Hepatocyte (in vitro differentiated cells): Measurements from ENCODE around the gene KIAA1958. TPM values are rescaled to one million over a fixed set of nuclear protein-coding genes. Genes with fewer than 3 reads are reported as not detected.

Experiments used
- DNase-seq: peaks from one replicate; pipeline ENCODE4 v3.0.0-alpha.2; 2016; ENCODE audit warnings: low spot score
- H2AFZ ChIP-seq: fragments of 200-600 bp; sonication (generic); 2 replicates; pipeline ENCODE4 v1.6.0; 2016; ENCODE audit warnings: antibody characterized with exemption, mild to moderate bottlenecking
- H3K27ac ChIP-seq: fragments of 200-600 bp; sonication (generic); 2 replicates; pipeline ENCODE4 v1.5.1; 2016; ENCODE audit warnings: mild to moderate bottlenecking
- H3K27me3 ChIP-seq: fragments of 200-600 bp; sonication (generic); 2 replicates; pipeline ENCODE4 v1.6.1; 2016
- H3K36me3 ChIP-seq: fragments of 200-600 bp; sonication (generic); replicated peaks from 2 replicates; pipeline ENCODE4 v1.5.1; 2016; ENCODE audit warnings: low read depth; ENCODE audit not compliant: insufficient read depth
- H3K4me1 ChIP-seq: fragments of 200-600 bp; sonication (generic); 2 replicates; pipeline ENCODE4 v1.5.1; 2016; ENCODE audit warnings: mild to moderate bottlenecking, moderate library complexity; ENCODE audit not compliant: insufficient read depth
- H3K4me2 ChIP-seq: fragments of 200-600 bp; sonication (generic); 2 replicates; pipeline ENCODE4 v1.6.0; 2016
- H3K4me3 ChIP-seq: fragments of 200-600 bp; sonication (generic); 2 replicates; pipeline ENCODE4 v1.5.1; 2016; ENCODE audit warnings: mild to moderate bottlenecking
- H3K79me2 ChIP-seq: fragments of 200-600 bp; sonication (generic); 2 replicates; pipeline ENCODE4 v1.6.0; 2017; ENCODE audit warnings: mild to moderate bottlenecking
- H3K9me2 ChIP-seq: fragments of 200-600 bp; sonication (generic); replicated peaks from 2 replicates; pipeline ENCODE4 v1.6.0; 2017; ENCODE audit warnings: mild to moderate bottlenecking; ENCODE audit not compliant: insufficient read depth
- H3K9me3 ChIP-seq: fragments of 200-600 bp; sonication (generic); 2 replicates; pipeline ENCODE4 v1.5.1; 2016; ENCODE audit warnings: low read depth, mild to moderate bottlenecking
- H4K20me1 ChIP-seq: fragments of 200-600 bp; sonication (generic); 2 replicates; pipeline ENCODE4 v1.6.0; 2016; ENCODE audit warnings: mild to moderate bottlenecking; ENCODE audit not compliant: insufficient read depth, poor library complexity, severe bottlenecking
- CTCF ChIP-seq: fragments of 200-600 bp; sonication (generic); IDR thresholded peaks from 2 replicates; pipeline ENCODE4 v1.5.1; 2016; ENCODE audit warnings: antibody characterized with exemption, mild to moderate bottlenecking; ENCODE audit not compliant: poor library complexity
- EZH2 ChIP-seq: fragments of 200-600 bp; sonication (generic); IDR thresholded peaks from 2 replicates; pipeline ENCODE4 v1.6.1; 2016; ENCODE audit warnings: antibody characterized with exemption, mild to moderate bottlenecking, borderline replicate concordance
- EZH2phosphoT487 ChIP-seq: fragments of 200-600 bp; sonication (generic); IDR thresholded peaks from one replicate; pipeline ENCODE4 v1.6.1; 2018; ENCODE audit warnings: antibody characterized with exemption, mild to moderate bottlenecking, low read depth, moderate library complexity; ENCODE audit not compliant: unreplicated experiment, severe bottlenecking
- WGBS: methylation state at CpG from one replicate; pipeline ENCODE4 v1.1.6; 2016; ENCODE audit warnings: low lambda C conversion rate; ENCODE audit errors: missing lambda C conversion rate; 5-methylcytosine and 5-hydroxymethylcytosine counted together
- polyA plus RNA-seq: library from polyadenylated mRNA; unstranded; fragments of >200 nt; fragmentation: Nextera tagmentation; extraction: Ambion mirVana; gene quantifications from 2 replicates; pipeline ENCODE4 v1.2.1, GENCODE V29; 2016
- total RNA-seq: library from RNA; depleted of rRNA; stranded (reverse); fragments of >200 nt; gene quantifications from 2 replicates; pipeline ENCODE4 v1.2.3, GENCODE V29; 2014

Gene KIAA1958
- total and polyA plus RNA-seq, 2 experiments from 2014 or later, result 3.5 to 10.1 TPM

GRCh38 chr9:112487008-112487798 is 576 bp downstream of the KIAA1958 start:
- peak overlapping the region; percentile 85 for H2AFZ ChIP-seq
- peak overlapping the region; percentile 85 for H3K27ac ChIP-seq
- peak overlapping the region; percentile 41 for H3K4me3 ChIP-seq
- peaks cover 44% of the 10 kb centered on the region for H3K79me2 ChIP-seq
- peak overlapping the region; percentile 71 for H3K4me2 ChIP-seq
- peak; percentile 74 for DNase-seq
- no peaks in the 10 kb centered on the region for H3K27me3 ChIP-seq
- no peaks in the 10 kb centered on the region for H3K9me2 ChIP-seq
- WGBS, result 2% methylated on average over 62 of the region's 80 CpGs
- TF ChIP-seq EZH2 (no peak), CTCF (no peak), EZH2phosphoT487 (no peak)
- no peaks in the 10 kb centered on the region for H3K9me3 ChIP-seq
- peaks cover 31% of the 10 kb centered on the region for H3K4me1 ChIP-seq
- H3K36me3 ChIP-seq, result no peaks in the 10 kb centered on the region
- H4K20me1 ChIP-seq, result no peaks in the 10 kb centered on the region

- Histone ChIP-seq H3K27ac (peak overlapping the region; percentile 85), H2AFZ (peak overlapping the region; percentile 85), H4K20me1 (no peaks in the 10 kb centered on the region)
These were observed 1.2 kb downstream of the KIAA1958 start for GRCh38 chr9:112487799-112488340.

GRCh38 chr9:112489039-112489546 is 2.5 kb downstream of the KIAA1958 start:
- no peak overlapping the region for H2AFZ ChIP-seq
- H3K79me2 ChIP-seq, result peaks cover 62% of the 10 kb centered on the region
- H3K4me3 ChIP-seq, result no peak overlapping the region
- 19% methylated on average over 5 of the region's 5 CpGs for WGBS
- peak overlapping the region; percentile 71 for H3K4me2 ChIP-seq
- TF ChIP-seq CTCF, result no peak
- TF ChIP-seq EZH2phosphoT487, result no peak
- TF ChIP-seq EZH2, result no peak
- H4K20me1 ChIP-seq, result no peaks in the 10 kb centered on the region
- peaks cover 31% of the 10 kb centered on the region for H3K4me1 ChIP-seq
- no peaks in the 10 kb centered on the region for H3K27me3 ChIP-seq
- no peak for DNase-seq
- H3K9me3 ChIP-seq, result no peaks in the 10 kb centered on the region
- H3K9me2 ChIP-seq, result no peaks in the 10 kb centered on the region
- no peaks in the 10 kb centered on the region for H3K36me3 ChIP-seq
- H3K27ac ChIP-seq, result peak overlapping the region; percentile 10

More at GRCh38 chr9:112487799-112488340, 1.2 kb downstream of the KIAA1958 start:
- Histone ChIP-seq H3K9me2 (no peaks in the 10 kb centered on the region), H3K9me3 (no peaks in the 10 kb centered on the region), H3K79me2 (peaks cover 50% of the 10 kb centered on the region), H3K4me2 (peak overlapping the region; percentile 71), H3K4me3 (peak overlapping the region; percentile 41), H3K4me1 (peaks cover 31% of the 10 kb centered on the region), H3K36me3 (no peaks in the 10 kb centered on the region), H3K27me3 (no peaks in the 10 kb centered on the region)
- DNase-seq, result peak; percentile 13
- WGBS, result 3% methylated on average over 11 of the region's 11 CpGs
- no peak for TF ChIP-seq CTCF
- no peak for TF ChIP-seq EZH2phosphoT487
- TF ChIP-seq EZH2, result no peak
